ENCODE measurements around the gene CFAP73. TPM values are rescaled to one million over a fixed set of nuclear protein-coding genes. Genes with fewer than 3 reads are reported as not detected.
"Not testable (repeated sequence)": the region's sequence is repeated elsewhere in the genome, so short reads cannot be mapped to it uniquely, and the experiment has no call there.

CFAP73 gene
- total RNA-seq, 2 experiments from 2014 or later: 0.37 to 0.42 TPM

DNA sequence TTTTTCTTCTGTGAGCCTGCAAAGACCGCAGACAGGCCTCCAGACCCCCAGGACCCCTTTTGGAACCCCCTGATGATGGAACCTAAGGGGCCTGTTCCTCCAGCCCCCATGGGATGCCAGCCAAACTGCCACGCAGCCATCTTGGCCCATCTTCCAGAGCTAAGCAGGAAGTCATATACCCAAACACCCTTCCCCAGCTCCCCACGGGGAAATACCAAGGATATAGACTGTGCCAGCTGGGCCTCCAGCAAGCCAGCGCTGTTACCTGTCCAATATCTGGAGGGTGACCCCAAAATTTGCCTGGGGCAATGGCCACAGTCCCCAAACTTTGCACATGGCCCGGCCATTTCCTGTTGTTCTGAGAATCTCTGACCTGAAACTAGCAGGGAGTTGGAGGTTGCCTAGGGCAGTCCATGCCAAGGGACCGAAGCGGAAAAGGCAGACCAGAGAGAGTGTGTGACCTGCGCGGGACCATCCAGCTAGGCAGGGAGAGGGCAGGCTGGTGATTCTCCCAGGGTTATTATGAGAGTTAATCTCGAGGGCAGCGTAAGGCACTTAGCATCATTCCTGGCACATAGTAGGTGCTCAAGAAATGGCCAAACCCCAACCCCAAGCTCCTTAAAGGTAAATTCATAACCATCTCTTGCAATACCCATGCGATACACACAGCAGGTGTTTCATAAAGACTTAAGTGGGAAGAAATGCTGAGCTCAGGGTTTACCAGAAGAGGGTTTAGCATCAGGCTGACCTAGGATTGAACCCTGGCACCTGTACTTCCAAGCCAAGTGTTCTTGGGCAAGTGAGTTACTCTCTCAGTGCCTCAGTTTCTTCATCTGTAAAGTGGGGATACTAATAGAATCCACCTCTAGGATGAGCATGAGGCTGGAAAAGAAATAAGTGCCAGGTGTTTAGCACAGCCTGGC lies 11.4 kb upstream of the CFAP73 start:
- Mint-ChIP-seq H3K27me3 (peaks cover 4% of the 10 kb centered on the region), H3K27ac (no peak overlapping the region), H3K4me3 (no peak overlapping the region), H3K36me3 (ENCODE audit: low read depth) (no peaks in the 10 kb centered on the region), H3K9me3 (no peaks in the 10 kb centered on the region), H3K4me1 (peaks cover 19% of the 10 kb centered on the region)
- ChIA-PET CTCF (interaction anchor here (1.4 kb wide), 1 partner anchor 15 kb away, joined by 6 read pairs; no protein-coding TSS in a partner anchor), POLR2A (no interaction called here)
- no peak for DNase-seq

DNA sequence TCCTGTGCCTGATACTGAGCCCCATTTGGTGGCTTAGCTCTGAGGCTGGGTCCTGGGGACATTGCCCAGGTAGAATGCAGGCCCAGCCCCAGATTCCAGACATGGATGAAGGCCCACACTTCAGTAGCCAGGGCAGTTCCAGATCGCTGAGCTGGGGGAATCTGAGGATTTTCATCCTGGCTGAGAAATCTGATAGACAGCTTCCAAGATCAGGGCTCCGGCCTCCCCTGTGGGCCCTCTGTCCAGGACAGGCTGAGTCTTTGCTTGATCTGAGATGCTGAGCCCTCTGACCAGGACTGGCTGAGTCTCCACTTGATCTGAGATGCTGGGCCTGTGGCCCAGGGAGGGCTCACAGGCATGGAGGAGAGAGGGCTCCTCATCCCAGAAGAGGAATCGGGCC lies 10.7 kb upstream of the CFAP73 start:
- CTCF ChIA-PET: interaction anchor here (0.6 to 1.4 kb wide), 2 partner anchors 14 to 15 kb away, joined by 3 to 6 read pairs; no protein-coding TSS in a partner anchor
- no peak overlapping the region for H3K27ac Mint-ChIP-seq
- DNase-seq: no peak
- peaks cover 4% of the 10 kb centered on the region for H3K27me3 Mint-ChIP-seq
- peaks cover 19% of the 10 kb centered on the region for H3K4me1 Mint-ChIP-seq
- H3K36me3 Mint-ChIP-seq (ENCODE audit: low read depth): no peaks in the 10 kb centered on the region
- POLR2A ChIA-PET: no interaction called here
- no peaks in the 10 kb centered on the region for H3K9me3 Mint-ChIP-seq
- no peak overlapping the region for H3K4me3 Mint-ChIP-seq

DNA sequence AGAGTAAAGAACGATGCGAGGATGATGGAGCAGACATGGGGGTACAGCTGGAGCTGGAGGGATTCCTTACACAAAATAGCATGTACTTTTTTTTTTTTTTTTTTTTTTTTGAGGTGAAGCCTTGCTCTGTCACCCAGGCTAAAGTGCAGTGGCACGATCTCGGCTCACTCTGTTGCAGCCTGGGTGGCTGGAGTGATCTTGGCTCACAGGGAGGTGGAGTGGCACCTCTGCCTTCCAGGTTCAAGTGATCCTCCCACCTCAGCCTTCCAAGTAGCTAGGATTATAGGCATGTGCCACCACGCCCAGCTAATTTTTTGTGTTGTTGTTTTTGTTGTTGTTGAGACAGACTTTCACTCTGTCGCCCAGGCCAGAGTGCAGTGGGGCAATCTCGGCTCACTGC lies 8.8 kb upstream of the CFAP73 start:
- Mint-ChIP-seq H3K27me3 (peaks cover 4% of the 10 kb centered on the region), H3K4me3 (no peak overlapping the region), H3K9me3 (no peaks in the 10 kb centered on the region), H3K27ac (no peak overlapping the region), H3K4me1 (peaks cover 13% of the 10 kb centered on the region), H3K36me3 (ENCODE audit: low read depth) (no peaks in the 10 kb centered on the region)
- DNase-seq: no peak
- CTCF ChIA-PET: interaction anchor here (0.6 kb wide), 1 partner anchor 60 kb away, joined by 4 read pairs; no protein-coding TSS in a partner anchor
- POLR2A ChIA-PET: no interaction called here

DNA sequence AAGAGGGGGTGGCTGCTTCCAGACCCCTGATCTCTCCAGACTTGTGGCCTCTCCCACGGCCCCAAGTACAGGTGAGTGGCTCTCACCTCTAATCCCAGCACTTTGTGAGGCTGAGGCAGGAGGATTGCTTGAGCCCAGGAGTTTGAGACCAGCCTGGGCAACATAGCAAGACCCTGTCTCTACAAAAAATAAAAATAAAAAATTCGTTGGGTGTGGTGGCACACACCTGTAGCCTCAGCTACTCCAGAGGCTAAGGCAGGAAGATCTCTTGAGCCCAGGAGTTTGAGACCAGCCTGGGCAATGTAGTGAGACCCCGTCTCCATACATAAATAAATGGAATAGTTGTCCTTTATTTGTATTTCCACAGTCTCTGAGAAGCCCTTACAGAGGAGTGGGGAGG lies 7.8 kb upstream of the CFAP73 start:
- CTCF ChIA-PET; H3K4me3 Mint-ChIP-seq; H3K4me1 Mint-ChIP-seq; DNase-seq; H3K36me3 Mint-ChIP-seq (ENCODE audit: low read depth); H3K27ac Mint-ChIP-seq; POLR2A ChIA-PET; H3K27me3 Mint-ChIP-seq; H3K9me3 Mint-ChIP-seq: not testable (repeated sequence)

DNA sequence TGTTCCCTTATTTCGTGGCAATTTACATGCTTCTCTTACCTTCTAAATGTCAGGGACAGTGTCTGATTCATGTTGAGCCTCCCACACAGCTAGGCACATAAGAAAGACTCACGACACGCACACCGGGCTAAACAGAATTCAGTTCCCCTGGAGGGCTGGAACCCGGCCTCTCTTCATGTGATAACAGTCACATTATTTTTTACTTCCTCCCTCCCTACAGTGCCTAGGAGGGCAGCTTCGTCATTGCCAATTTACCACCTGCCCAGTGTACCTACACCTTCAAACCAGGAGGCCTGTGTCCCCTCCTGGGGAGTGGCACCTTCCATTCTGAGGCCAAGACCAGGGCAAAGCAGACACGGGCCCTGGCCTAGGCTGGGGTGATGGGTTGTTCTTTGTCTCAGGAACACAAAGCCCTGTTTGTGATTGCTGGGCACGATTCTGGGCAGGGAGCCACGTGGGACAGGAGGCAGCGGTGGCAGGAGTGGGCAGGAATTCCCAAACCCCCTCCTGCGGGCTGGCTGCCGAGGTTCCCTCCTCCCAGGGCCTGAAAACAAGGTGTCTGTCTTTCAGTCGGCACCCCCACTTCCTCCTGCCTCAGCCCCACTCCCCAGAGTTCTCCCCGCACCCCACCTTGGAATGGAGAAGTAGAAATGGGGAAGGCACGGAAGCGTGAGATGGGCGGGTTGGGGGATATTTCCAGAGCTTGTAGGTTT lies 7.2 kb upstream of the CFAP73 start:
- no peaks in the 10 kb centered on the region for H3K36me3 Mint-ChIP-seq (ENCODE audit: low read depth)
- no peak for DNase-seq
- no peak overlapping the region for H3K27ac Mint-ChIP-seq
- H3K4me3 Mint-ChIP-seq: no peak overlapping the region
- H3K4me1 Mint-ChIP-seq: peaks cover 1% of the 10 kb centered on the region
- H3K27me3 Mint-ChIP-seq: peaks cover 4% of the 10 kb centered on the region
- ChIA-PET CTCF (interaction anchor here (0.6 kb wide), 1 partner anchor 482 kb away, joined by 4 read pairs; no protein-coding TSS in a partner anchor), POLR2A (no interaction called here)
- H3K9me3 Mint-ChIP-seq: no peaks in the 10 kb centered on the region

DNA sequence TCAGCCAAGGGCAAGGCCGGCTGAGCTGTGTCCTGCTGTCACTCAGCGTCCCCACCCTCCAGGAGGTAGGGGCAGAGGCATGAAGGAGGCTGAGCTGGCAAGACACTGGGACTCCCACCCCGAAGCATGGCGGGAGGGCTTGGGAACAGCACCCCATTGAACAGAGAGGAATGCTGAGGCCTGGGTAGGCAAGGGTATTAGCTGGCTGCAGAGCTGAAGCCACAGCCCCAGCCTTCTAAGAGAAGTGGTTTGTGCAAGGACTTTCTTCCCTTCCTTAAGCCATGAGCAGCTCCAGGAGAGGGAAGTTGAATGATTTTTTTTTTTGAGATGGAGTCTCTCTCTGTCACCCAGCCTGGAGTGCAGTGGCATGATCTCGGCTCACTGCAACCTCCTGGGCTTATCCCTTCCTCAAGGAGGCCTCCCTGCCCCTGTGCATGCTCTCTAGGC lies 6.6 kb upstream of the CFAP73 start:
- POLR2A ChIA-PET: no interaction called here
- Mint-ChIP-seq H3K4me3 (no peak overlapping the region), H3K9me3 (no peaks in the 10 kb centered on the region), H3K27ac (no peak overlapping the region), H3K36me3 (ENCODE audit: low read depth) (no peaks in the 10 kb centered on the region), H3K4me1 (peaks cover 1% of the 10 kb centered on the region), H3K27me3 (peaks cover 6% of the 10 kb centered on the region)
- DNase-seq: no peak
- CTCF ChIA-PET: interaction anchor here (0.6 kb wide), 1 partner anchor 482 kb away, joined by 4 read pairs; no protein-coding TSS in a partner anchor

DNA sequence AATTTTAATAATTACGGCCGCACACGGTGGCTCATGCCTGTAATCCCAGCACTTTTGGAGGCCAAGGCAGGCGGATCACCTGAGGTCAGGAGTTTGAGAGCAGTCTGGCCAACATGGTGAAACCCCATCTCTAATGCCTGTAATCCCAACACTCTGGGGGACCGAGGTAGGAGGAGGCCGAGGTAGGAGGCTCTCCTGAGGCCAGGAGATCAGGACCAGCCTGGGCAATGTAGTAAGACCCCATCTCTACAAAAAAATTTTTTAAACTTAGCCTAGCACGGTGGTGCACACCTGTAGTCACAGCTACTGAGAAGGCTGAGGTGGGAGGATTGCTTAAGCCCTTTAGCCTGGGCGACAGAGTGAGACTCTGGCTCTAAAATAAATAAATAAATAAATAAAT lies 5.6 kb upstream of the CFAP73 start:
- H3K4me3 Mint-ChIP-seq: no peak overlapping the region
- ChIA-PET CTCF (no interaction called here), POLR2A (no interaction called here)
- DNase-seq: no peak
- H3K9me3 Mint-ChIP-seq: no peaks in the 10 kb centered on the region
- no peak overlapping the region for H3K27ac Mint-ChIP-seq
- H3K27me3 Mint-ChIP-seq: peaks cover 6% of the 10 kb centered on the region
- H3K4me1 Mint-ChIP-seq: peaks cover 1% of the 10 kb centered on the region
- no peaks in the 10 kb centered on the region for H3K36me3 Mint-ChIP-seq (ENCODE audit: low read depth)

DNA sequence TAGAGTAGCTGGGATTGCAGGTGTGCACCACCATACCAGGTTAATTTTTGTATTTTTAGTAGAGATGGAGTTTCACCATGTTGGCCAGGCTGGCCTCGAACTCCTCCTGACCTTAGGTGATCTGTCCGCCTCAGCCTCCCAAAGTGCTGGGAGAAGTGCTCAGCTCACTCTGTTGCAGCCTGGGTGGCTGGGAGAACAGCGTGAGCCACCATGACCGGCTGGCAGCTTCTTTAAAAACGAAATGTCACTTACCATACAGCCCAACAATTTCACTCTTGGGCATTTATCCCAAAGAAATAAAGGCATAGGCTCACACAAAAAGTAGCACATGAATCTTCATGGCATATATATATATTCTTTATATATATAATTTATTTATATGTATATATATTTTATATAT lies 4.7 kb upstream of the CFAP73 start:
- H3K4me3 Mint-ChIP-seq: no peak overlapping the region
- peaks cover 1% of the 10 kb centered on the region for H3K4me1 Mint-ChIP-seq
- ChIA-PET POLR2A (no interaction called here), CTCF (interaction anchor here (0.6 to 1.0 kb wide), 2 partner anchors 30 to 37 kb away, joined by 3 read pairs; no protein-coding TSS in a partner anchor)
- DNase-seq: no peak
- H3K36me3 Mint-ChIP-seq (ENCODE audit: low read depth): no peaks in the 10 kb centered on the region
- peaks cover 7% of the 10 kb centered on the region for H3K27me3 Mint-ChIP-seq
- no peak overlapping the region for H3K27ac Mint-ChIP-seq
- no peaks in the 10 kb centered on the region for H3K9me3 Mint-ChIP-seq

DNA sequence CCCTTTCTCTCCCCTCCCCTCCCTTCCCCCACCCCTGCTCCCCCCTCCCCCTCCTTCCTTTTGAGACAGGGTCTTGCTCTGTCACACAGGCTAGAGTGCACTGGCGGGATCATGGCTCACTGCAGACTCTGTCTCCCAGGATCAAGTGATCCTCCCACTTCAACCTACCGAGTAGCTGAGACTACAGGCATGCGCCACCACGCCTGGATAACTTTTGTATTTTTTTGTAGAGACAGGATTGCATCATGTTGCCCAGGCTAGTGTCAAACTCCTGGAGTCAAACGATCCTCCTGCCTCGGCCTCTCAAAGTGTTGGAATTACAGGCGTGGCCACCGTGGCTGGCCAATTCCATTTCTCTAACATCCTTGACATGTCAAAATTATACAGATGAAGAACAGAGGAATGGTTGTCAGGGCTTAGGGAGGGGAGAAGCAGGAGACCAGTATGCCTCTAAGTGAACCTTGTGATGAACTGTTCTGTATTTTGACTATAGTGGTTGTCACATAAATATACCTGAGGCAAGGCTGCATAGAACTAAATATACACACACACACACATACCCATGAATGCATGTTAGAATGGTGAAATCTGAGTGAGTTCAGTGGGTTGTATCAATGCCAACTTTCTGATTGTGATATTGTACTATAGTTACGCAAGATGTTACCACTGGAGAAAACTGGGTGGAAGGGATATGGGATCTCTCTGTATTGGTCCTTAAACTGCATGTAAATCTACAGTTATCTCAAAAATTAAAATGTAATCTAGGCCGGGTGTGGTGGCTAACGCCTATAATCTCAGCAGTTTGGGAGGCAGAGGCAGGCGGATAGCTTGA lies 3.6 kb upstream of the CFAP73 start:
- no peak overlapping the region for H3K27ac Mint-ChIP-seq
- H3K4me3 Mint-ChIP-seq: no peak overlapping the region
- no peak for DNase-seq
- ChIA-PET POLR2A (interaction anchor here (0.6 kb wide), 1 partner anchor 22 kb away, joined by 4 read pairs; no protein-coding TSS in a partner anchor), CTCF (no interaction called here)
- peaks cover 9% of the 10 kb centered on the region for H3K27me3 Mint-ChIP-seq
- no peaks in the 10 kb centered on the region for H3K36me3 Mint-ChIP-seq (ENCODE audit: low read depth)
- H3K4me1 Mint-ChIP-seq: no peaks in the 10 kb centered on the region
- H3K9me3 Mint-ChIP-seq: no peaks in the 10 kb centered on the region

DNA sequence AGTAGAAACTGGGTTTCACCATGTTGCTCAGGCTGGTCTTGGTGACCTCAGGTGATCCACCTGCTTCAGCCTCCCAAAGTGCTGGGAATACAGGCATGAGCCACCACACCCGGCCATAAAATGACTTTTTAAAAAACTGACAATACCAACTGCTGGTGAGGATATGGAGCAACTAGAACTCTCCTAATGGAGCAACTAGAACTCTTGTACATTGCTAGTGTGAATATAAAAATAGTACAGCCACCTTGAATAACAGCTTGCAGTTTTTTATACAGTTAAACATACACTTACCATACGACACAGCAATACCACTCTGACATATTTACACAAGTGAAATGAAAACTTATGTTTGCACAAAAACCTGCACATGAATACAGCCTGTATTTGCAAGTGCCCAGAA lies 2.5 kb upstream of the CFAP73 start:
- Mint-ChIP-seq H3K4me1 (peaks cover 1% of the 10 kb centered on the region), H3K4me3 (no peak overlapping the region), H3K36me3 (ENCODE audit: low read depth) (no peaks in the 10 kb centered on the region), H3K27me3 (peaks cover 12% of the 10 kb centered on the region), H3K9me3 (no peaks in the 10 kb centered on the region), H3K27ac (no peak overlapping the region)
- no peak for DNase-seq
- CTCF ChIA-PET: no interaction called here
- POLR2A ChIA-PET: no interaction called here

DNA sequence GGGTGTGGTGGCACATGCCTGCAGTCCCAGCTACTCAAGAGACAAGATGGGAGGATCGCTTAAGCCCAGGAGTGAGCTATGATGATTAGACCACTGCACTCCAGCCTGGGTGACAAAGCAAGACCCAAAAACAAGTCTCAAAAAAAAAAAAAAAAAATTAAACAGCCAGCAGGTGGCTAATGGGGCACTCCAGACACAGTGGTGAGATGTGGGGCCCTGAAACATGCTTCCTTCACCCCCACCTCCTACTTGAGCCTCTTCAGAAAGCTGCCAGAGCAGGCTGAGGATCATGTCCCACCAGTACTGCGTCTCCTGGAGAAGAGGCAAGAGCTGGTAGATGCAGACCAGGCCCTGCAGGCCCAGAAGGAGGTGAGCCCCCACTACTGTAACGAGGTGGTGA lies 2.1 kb downstream of the CFAP73 start:
- DNase-seq: no peak
- Mint-ChIP-seq H3K4me3 (peak overlapping the region; percentile 69), H3K27me3 (peaks cover 25% of the 10 kb centered on the region), H3K4me1 (peaks cover 29% of the 10 kb centered on the region), H3K9me3 (no peaks in the 10 kb centered on the region), H3K27ac (no peak overlapping the region), H3K36me3 (ENCODE audit: low read depth) (no peaks in the 10 kb centered on the region)
- ChIA-PET POLR2A (no interaction called here), CTCF (interaction anchor here (0.6 to 1.1 kb wide), 2 partner anchors 21 to 151 kb away, joined by 3 read pairs; no protein-coding TSS in a partner anchor)

DNA sequence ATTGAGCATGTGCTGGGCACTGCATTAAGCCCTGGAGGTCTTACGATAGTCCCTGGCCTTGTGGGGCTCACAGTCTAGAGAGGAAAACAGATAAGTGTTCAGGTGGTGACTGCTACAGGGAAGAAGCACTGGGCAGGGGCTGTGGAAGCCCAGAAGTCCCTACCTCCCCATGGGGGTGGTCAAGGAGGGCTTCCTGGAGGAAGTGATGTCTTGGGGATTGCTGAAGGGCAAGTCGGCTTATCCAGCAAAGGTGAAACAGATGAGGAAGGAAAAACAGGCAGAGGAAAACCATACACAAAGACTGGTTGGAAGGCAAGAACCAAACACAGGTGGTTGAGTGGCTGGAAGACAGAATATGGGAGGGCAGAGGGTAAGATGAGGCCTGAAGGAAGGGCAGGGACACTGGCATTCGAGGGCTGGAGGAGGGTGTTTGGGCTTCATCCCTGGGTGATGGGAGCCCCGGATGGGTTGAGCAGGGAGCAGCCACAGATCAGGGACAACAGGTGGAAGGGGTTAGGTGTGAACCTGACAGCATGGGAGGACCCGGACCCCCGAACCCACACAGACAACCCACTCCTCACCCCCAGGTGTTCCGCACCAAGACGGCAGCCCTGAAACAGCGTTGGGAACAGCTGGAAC lies 2.8 kb downstream of the CFAP73 start:
- Mint-ChIP-seq H3K9me3 (no peaks in the 10 kb centered on the region), H3K27me3 (peaks cover 21% of the 10 kb centered on the region), H3K36me3 (ENCODE audit: low read depth) (peaks cover 3% of the 10 kb centered on the region), H3K4me1 (peaks cover 29% of the 10 kb centered on the region), H3K4me3 (peak overlapping the region; percentile 69), H3K27ac (no peak overlapping the region)
- DNase-seq: no peak
- ChIA-PET POLR2A (no interaction called here), CTCF (interaction anchor here (0.5 to 2.1 kb wide), 13 partner anchors 11 to 151 kb away, joined by 3 to 13 read pairs (median 3); partner anchors contain the start of gene TPCN1)

Data from activated CD4-positive, alpha-beta T cell treated with anti-CD3 and anti-CD28 coated beads, Interleukin-2, amount 10 ng/mL, durations not matched to agents 7 days and 5 days (primary cell).